ENCODE measurements around the gene PLA2G3.

DNA sequence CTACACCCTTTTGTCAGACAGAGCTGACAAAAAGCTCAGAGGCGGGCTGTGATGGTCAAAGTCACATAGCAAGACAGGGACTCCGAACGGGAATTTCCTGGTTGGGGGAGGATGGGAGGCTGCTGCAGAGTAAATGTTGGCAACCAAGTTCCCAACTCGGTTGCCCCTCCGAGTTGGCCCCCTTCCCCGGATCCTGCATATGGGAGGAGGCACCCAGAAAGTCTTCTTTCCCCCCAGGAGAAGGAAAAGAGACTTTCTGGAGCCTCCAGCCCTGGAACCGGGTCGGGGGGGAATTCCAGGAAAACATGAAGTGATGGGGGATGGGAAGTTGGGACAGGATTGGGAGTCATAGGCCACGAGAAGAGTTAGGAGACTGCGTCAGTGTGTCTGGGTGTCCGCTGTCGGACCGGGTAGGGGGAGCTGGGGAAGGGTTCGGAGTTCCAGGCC is 33.6 kb downstream of the PLA2G3 start:
- TF ChIP-seq POLR2AphosphoS5 (IDR thresholded peaks at IDR 0.05; ENCODE audit: low read depth, low read length), result no peak
- no peak for TF ChIP-seq POLR2A (IDR thresholded peaks at IDR 0.05; ENCODE audit: low read depth, low read length)
- no peak for TF ChIP-seq TAF1 (IDR thresholded peaks at IDR 0.05; ENCODE audit: low read depth, low read length)
- TF ChIP-seq PAX5 (IDR thresholded peaks at IDR 0.05; ENCODE audit: insufficient read depth, low read length, severe bottlenecking), result no peak
- no peak for TF ChIP-seq POU2F2 (IDR thresholded peaks at IDR 0.05; ENCODE audit: low read depth, low read length)
